Urinary bladder (tissue), 4 donors: Measurements from ENCODE around the gene NAXE. TPM values are rescaled to one million over a fixed set of nuclear protein-coding genes. Genes with fewer than 3 reads are reported as not detected.
"Not testable (repeated sequence)": the region's sequence is repeated elsewhere in the genome, so short reads cannot be mapped to it uniquely, and the experiment has no call there.

Experiments
- DNase-seq: peaks from one replicate; pipeline ENCODE4 v3.0.0-alpha.2; 2015; ENCODE audit errors: extremely low spot score
- H3K27ac ChIP-seq: one replicate; pipeline ENCODE4 v1.5.1; 2013; ENCODE audit warnings: low read depth, mild to moderate bottlenecking, moderate library complexity
- H3K36me3 ChIP-seq: one replicate; pipeline ENCODE4 v1.6.1; 2013; ENCODE audit warnings: mild to moderate bottlenecking, moderate library complexity; ENCODE audit not compliant: insufficient read depth
- H3K4me1 ChIP-seq: one replicate; pipeline ENCODE4 v1.6.1; 2013; ENCODE audit warnings: mild to moderate bottlenecking, moderate library complexity; ENCODE audit not compliant: insufficient read depth
- H3K4me3 ChIP-seq: one replicate; pipeline ENCODE4 v1.5.1; 2013; ENCODE audit warnings: low read depth, low read length
- WGBS: extraction: QIAGEN DNeasy Blood & Tissue Kit; methylation state at CpG from one replicate; pipeline ENCODE4 v1.1.7; 2013; 5-methylcytosine and 5-hydroxymethylcytosine counted together
- polyA plus RNA-seq: library from polyadenylated mRNA; stranded (reverse); fragments of 200-250 nt; gene quantifications from one replicate; pipeline ENCODE4 v1.2.3, GENCODE V29; 2013
- total RNA-seq: library from RNA; depleted of rRNA; stranded (reverse); fragments of >200 nt; gene quantifications from one replicate; pipeline ENCODE4 v1.2.3, GENCODE V29; 2014
- donor health status: healthy with polysubstance abuse.
- donor health status: healthy.

Gene NAXE
- total and polyA plus RNA-seq, 2 donors: 27.3 to 84.1 TPM

GRCh38 chr1:156607344-156607743 is 15.8 kb downstream of the NAXE start:
- not testable (repeated sequence) for H3K27ac ChIP-seq
- 86% methylated on average over 4 of the region's 4 CpGs for WGBS

GRCh38 chr1:156608036-156608674 is 16.6 kb downstream of the NAXE start:
- Histone ChIP-seq H3K36me3 (no peaks in the 10 kb centered on the region), H3K27ac (no peak overlapping the region), H3K4me3 (no peak overlapping the region), H3K4me1 (no peaks in the 10 kb centered on the region)
- WGBS: 31% methylated on average over 7 of the region's 7 CpGs
- DNase-seq: no peak

More at GRCh38 chr1:156607344-156607743, 15.8 kb downstream of the NAXE start:
- not testable (repeated sequence) for H3K36me3 ChIP-seq, H3K4me3 ChIP-seq, DNase-seq, H3K4me1 ChIP-seq

- H3K36me3 ChIP-seq: no peaks in the 10 kb centered on the region
- H3K4me1 ChIP-seq: no peaks in the 10 kb centered on the region
- no peak overlapping the region for H3K27ac ChIP-seq
- 46% methylated on average over 6 of the region's 6 CpGs for WGBS
- no peak overlapping the region for H3K4me3 ChIP-seq
- DNase-seq: no peak
Measured at GRCh38 chr1:156608981-156609380, 17.4 kb downstream of the NAXE start.

DNA sequence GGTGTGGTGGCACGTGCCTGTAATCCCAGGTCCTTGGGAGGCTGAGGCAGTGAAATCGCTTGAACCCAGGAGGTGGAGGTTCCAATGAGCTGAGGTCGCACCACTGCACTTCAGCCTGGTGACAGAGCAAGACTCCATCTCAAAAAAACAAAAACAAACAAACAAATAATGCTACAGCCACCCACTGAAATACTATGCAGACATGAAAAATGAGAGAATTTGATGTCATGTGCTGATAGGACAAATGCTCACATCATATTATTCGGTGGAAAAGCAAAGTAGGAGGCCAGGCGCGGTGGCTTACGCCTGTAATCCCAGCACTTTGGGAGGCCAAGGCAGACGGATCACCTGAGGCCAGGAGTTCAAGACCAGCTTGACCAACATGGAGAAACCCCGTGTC is 18.5 kb downstream of the NAXE start:
- not testable (repeated sequence) for H3K4me1 ChIP-seq, DNase-seq, H3K27ac ChIP-seq, H3K36me3 ChIP-seq, H3K4me3 ChIP-seq
- 91% methylated on average over 9 of the region's 9 CpGs for WGBS

GRCh38 chr1:156612666-156613065 is 21.1 kb downstream of the NAXE start:
- no peak overlapping the region for H3K27ac ChIP-seq
- H3K36me3 ChIP-seq: no peaks in the 10 kb centered on the region
- no peaks in the 10 kb centered on the region for H3K4me1 ChIP-seq
- no peak overlapping the region for H3K4me3 ChIP-seq
- DNase-seq: no peak
- 57% methylated on average over 3 of the region's 3 CpGs for WGBS

- no peaks in the 10 kb centered on the region for H3K36me3 ChIP-seq
- no peak overlapping the region for H3K27ac ChIP-seq
- no peak for DNase-seq
- no peak overlapping the region for H3K4me3 ChIP-seq
- WGBS: 14% methylated on average over 4 of the region's 4 CpGs
- no peaks in the 10 kb centered on the region for H3K4me1 ChIP-seq
Measured at GRCh38 chr1:156615946-156616345, 24.4 kb downstream of the NAXE start.

GRCh38 chr1:156616463-156616862 is 24.9 kb downstream of the NAXE start:
- Histone ChIP-seq H3K27ac (no peak overlapping the region), H3K4me1 (no peaks in the 10 kb centered on the region), H3K36me3 (no peaks in the 10 kb centered on the region), H3K4me3 (no peak overlapping the region)
- peak; percentile 76 for DNase-seq
- under 1% methylated on average over 5 of the region's 5 CpGs for WGBS

- no peak within 1 kb of the TSS for H3K4me3 ChIP-seq
- no peak for DNase-seq
- WGBS: 19% methylated on average over 7 of the region's 7 CpGs
- no peaks in the 10 kb centered on the region for H3K4me1 ChIP-seq
- H3K36me3 ChIP-seq: no peaks in the 10 kb centered on the region
- H3K27ac ChIP-seq: no peak within 1 kb of the TSS
Measured at GRCh38 chr1:156618853-156619581, 27.4 kb downstream of the NAXE start, which contains the start of gene HAPLN2. HAPLN2 (plus strand) TSS chr1:156619415; CDS start chr1:156623491, 4,076 bp downstream.

GRCh38 chr1:156619582-156619955 is 28.0 kb downstream of the NAXE start:
- Histone ChIP-seq H3K4me1 (no peaks in the 10 kb centered on the region), H3K36me3 (no peaks in the 10 kb centered on the region), H3K27ac (no peak overlapping the region), H3K4me3 (no peak overlapping the region)
- 31% methylated on average over 6 of the region's 6 CpGs for WGBS
- no peak for DNase-seq

GRCh38 chr1:156622581-156623297 is 31.2 kb downstream of the NAXE start:
- H3K4me1 ChIP-seq: no peaks in the 10 kb centered on the region
- no peak overlapping the region for H3K27ac ChIP-seq
- WGBS: 75% methylated on average over 6 of the region's 6 CpGs
- no peaks in the 10 kb centered on the region for H3K36me3 ChIP-seq
- no peak for DNase-seq
- no peak overlapping the region for H3K4me3 ChIP-seq

- H3K4me3 ChIP-seq: peak overlapping the region; percentile 42
- DNase-seq: no peak
- WGBS: 2% methylated on average over 87 of the region's 87 CpGs
- no peak overlapping the region for H3K27ac ChIP-seq
- H3K4me1 ChIP-seq: no peaks in the 10 kb centered on the region
- no peaks in the 10 kb centered on the region for H3K36me3 ChIP-seq
Measured at GRCh38 chr1:156623946-156624813, 32.6 kb downstream of the NAXE start.

DNA sequence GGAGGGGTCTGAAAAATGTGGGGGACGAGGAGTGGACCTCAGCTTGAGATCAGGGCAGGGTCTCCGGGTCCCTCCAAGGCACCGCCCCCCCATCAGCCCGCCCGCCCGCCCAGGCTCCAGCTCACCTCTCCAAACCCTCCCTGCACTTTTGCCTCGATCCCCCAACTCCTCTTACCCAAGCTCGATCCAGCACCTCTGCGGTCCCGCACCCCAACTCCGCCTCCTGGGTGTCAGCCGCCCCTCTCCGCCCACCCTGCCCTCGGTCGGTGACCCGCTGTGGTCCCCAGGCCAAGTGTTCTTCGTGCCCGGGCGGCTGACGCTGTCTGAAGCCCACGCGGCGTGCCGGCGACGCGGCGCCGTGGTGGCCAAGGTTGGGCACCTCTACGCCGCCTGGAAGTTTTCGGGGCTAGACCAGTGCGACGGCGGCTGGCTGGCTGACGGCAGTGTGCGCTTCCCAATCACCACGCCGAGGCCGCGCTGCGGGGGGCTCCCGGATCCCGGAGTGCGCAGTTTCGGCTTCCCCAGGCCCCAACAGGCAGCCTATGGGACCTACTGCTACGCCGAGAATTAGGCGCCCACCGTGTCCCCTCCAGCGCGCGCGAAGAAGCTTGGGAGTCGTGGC is 33.3 kb downstream of the NAXE start:
- Histone ChIP-seq H3K4me1 (no peaks in the 10 kb centered on the region), H3K36me3 (no peaks in the 10 kb centered on the region), H3K27ac (no peak overlapping the region), H3K4me3 (peak overlapping the region; percentile 42)
- no peak for DNase-seq
- WGBS: 2% methylated on average over 55 of the region's 55 CpGs
